H1 (cell line): ENCODE measurements around the gene LRRC40. TPM values are rescaled to one million over a fixed set of nuclear protein-coding genes. Genes with fewer than 3 reads are reported as not detected.

Source experiments
- CHD7 ChIP-seq: fragments of 300-600 bp; sonication (generic); IDR thresholded peaks from 2 replicates; pipeline ENCODE4 v1.7.1; 2012; ENCODE audit warnings: low read length, moderate library complexity, mild to moderate bottlenecking, inconsistent platforms; ENCODE audit not compliant: insufficient replicate concordance
- SIX5 ChIP-seq: IDR thresholded peaks from 2 replicates; pipeline ENCODE4 v1.6.1; 2011; ENCODE audit warnings: mild to moderate bottlenecking, low read depth, low read length
- TEAD4 ChIP-seq: IDR thresholded peaks from 2 replicates; pipeline ENCODE4 v1.6.1; 2012; ENCODE audit warnings: low read depth, low read length, inconsistent platforms, mixed read lengths
- polyA plus RNA-seq, 7 experiments: library from polyadenylated mRNA; depleted of rRNA in 3 of 7; stranded (reverse) in 5 of 7; unstranded in 2 of 7; fragments of >200 nt in 5 of 7; fragments of 200-250 nt in 2 of 7; gene quantifications; 1 replicate in 5 of 7; 2 replicates in 1 of 7; 4 replicates in 1 of 7; pipeline versions ENCODE4 v1.2.1 to v1.2.3, GENCODE V29; 2011 to 2013; ENCODE audit warnings: missing spikeins in 2 of 7, mixed read lengths in 2 of 7
- total RNA-seq: library from RNA; stranded (reverse); fragmentation: NEBNext Ultra II Directional; extraction: Animal tissue kit (Norgen Biotek cat#: 25700); gene quantifications from 2 replicates; pipeline ENCODE4 v1.2.1, GENCODE V29; 2021

Gene LRRC40
- total and polyA plus RNA-seq, 2 of the 8 experiments (the other 6 are each of a cell fraction or from before 2014, with no cell fraction given): 13.4 to 30.8 TPM

- TF ChIP-seq CHD7: no peak
- TF ChIP-seq TEAD4: no peak
- no peak for TF ChIP-seq SIX5
These were observed 22.1 kb upstream of the LRRC40 start (continued) for GRCh38 chr1:70227439-70227838.
